Ascending aorta (tissue), 2 donors: ENCODE measurements around the gene RNU1-4. TPM values are rescaled to one million over a fixed set of nuclear protein-coding genes. Genes with fewer than 3 reads are reported as not detected.
A peak's percentile ranks its signal among the peaks of the same experiment; 100 is the strongest.
"Not testable (repeated sequence)": the region's sequence is repeated elsewhere in the genome, so short reads cannot be mapped to it uniquely, and the experiment has no call there.

Experiments
- DNase-seq, 2 donors: peaks; one replicate each; pipeline ENCODE4 v3.0.0-alpha.2; 2019; ENCODE audit warnings: low spot score in 2 of 2
- H3K27ac ChIP-seq, 2 donors: fragments of 200-600 bp; sonication (generic); one replicate each; pipeline ENCODE4 v1.5.1; 2016 to 2017; ENCODE audit warnings: mild to moderate bottlenecking in 1 of 2
- H3K27me3 ChIP-seq: fragments of 200-600 bp; sonication (generic); one replicate; pipeline ENCODE4 v1.5.1; 2017
- H3K36me3 ChIP-seq, 2 donors: fragments of 200-600 bp; sonication (generic); one replicate each; pipeline ENCODE4 v1.5.1; 2016
- H3K4me1 ChIP-seq, 2 donors: fragments of 200-600 bp; sonication (generic); one replicate each; pipeline ENCODE4 v1.5.1; 2016 to 2017; ENCODE audit warnings: mild to moderate bottlenecking in 1 of 2
- H3K4me3 ChIP-seq, 2 donors: fragments of 200-600 bp; sonication (generic); one replicate each; pipeline ENCODE4 v1.5.1; 2016 to 2017; ENCODE audit warnings: mild to moderate bottlenecking in 1 of 2
- H3K9me3 ChIP-seq, 2 donors: fragments of 200-600 bp; sonication (generic); one replicate each; pipeline ENCODE4 v1.5.1; 2016
- intact Hi-C: fragments of 100-400 bp; cut with DNase I; formaldehyde crosslinking; loops from one replicate; pipeline ENCODE4 v1.15.1; 2023
- total RNA-seq: library from RNA; depleted of rRNA; stranded (reverse); fragments of >200 nt; gene quantifications from one replicate; pipeline ENCODE4 v1.1.0, GENCODE V29; 2016

RNU1-4 gene
- total RNA-seq, 1 donor from 2014 or later, result under 0.01 TPM

- H3K4me3 ChIP-seq, H3K27ac ChIP-seq, H3K4me1 ChIP-seq, DNase-seq, H3K27me3 ChIP-seq, intact Hi-C loops, H3K36me3 ChIP-seq, H3K9me3 ChIP-seq: not testable (repeated sequence)
Measured at GRCh38 chr1:16741230-16741629, 914 bp downstream of the RNU1-4 start.

- H3K27ac ChIP-seq, H3K36me3 ChIP-seq, DNase-seq, H3K4me1 ChIP-seq, H3K9me3 ChIP-seq, H3K27me3 ChIP-seq, intact Hi-C loops, H3K4me3 ChIP-seq: not testable (repeated sequence)
Measured at GRCh38 chr1:16747660-16748059, 7.3 kb downstream of the RNU1-4 start.

GRCh38 chr1:16748710-16749109, 8.4 kb downstream of the RNU1-4 start:
- H3K36me3 ChIP-seq, H3K9me3 ChIP-seq, H3K4me1 ChIP-seq, H3K27ac ChIP-seq, intact Hi-C loops, DNase-seq, H3K4me3 ChIP-seq, H3K27me3 ChIP-seq: not testable (repeated sequence)

GRCh38 chr1:16749910-16750888, 9.9 kb downstream of the RNU1-4 start:
- intact Hi-C loops, H3K27ac ChIP-seq, H3K27me3 ChIP-seq, H3K4me1 ChIP-seq, H3K36me3 ChIP-seq, H3K4me3 ChIP-seq, H3K9me3 ChIP-seq, DNase-seq: not testable (repeated sequence)

GRCh38 chr1:16752770-16753169, 12.5 kb downstream of the RNU1-4 start:
- H3K27ac ChIP-seq, H3K9me3 ChIP-seq, H3K36me3 ChIP-seq, intact Hi-C loops, H3K4me3 ChIP-seq, H3K4me1 ChIP-seq, H3K27me3 ChIP-seq, DNase-seq: not testable (repeated sequence)

GRCh38 chr1:16755385-16755784, 15.1 kb downstream of the RNU1-4 start:
- H3K9me3 ChIP-seq, H3K36me3 ChIP-seq, intact Hi-C loops, H3K4me3 ChIP-seq, DNase-seq, H3K27ac ChIP-seq, H3K4me1 ChIP-seq, H3K27me3 ChIP-seq: not testable (repeated sequence)

- H3K4me1 ChIP-seq, H3K9me3 ChIP-seq, intact Hi-C loops, H3K27me3 ChIP-seq, DNase-seq, H3K4me3 ChIP-seq, H3K36me3 ChIP-seq, H3K27ac ChIP-seq: not testable (repeated sequence)
Measured at GRCh38 chr1:16755932-16756331, 15.6 kb downstream of the RNU1-4 start.

- H3K9me3 ChIP-seq, intact Hi-C loops, H3K4me1 ChIP-seq, H3K27ac ChIP-seq, H3K36me3 ChIP-seq, H3K4me3 ChIP-seq, H3K27me3 ChIP-seq, DNase-seq: not testable (repeated sequence)
Measured at GRCh38 chr1:16757574-16757973, 17.3 kb downstream of the RNU1-4 start.

GRCh38 chr1:16758060-16758459, 17.7 kb downstream of the RNU1-4 start:
- DNase-seq, result not testable (repeated sequence)

GRCh38 chr1:16759041-16759493, 18.8 kb downstream of the RNU1-4 start:
- H3K27ac ChIP-seq, H3K36me3 ChIP-seq, H3K4me1 ChIP-seq, H3K4me3 ChIP-seq, intact Hi-C loops, H3K27me3 ChIP-seq, H3K9me3 ChIP-seq: not testable (repeated sequence)
- DNase-seq, result peak in 1 of 2 donors; percentile 48

More at GRCh38 chr1:16758060-16758459, 17.7 kb downstream of the RNU1-4 start:
- H3K27ac ChIP-seq, H3K4me1 ChIP-seq, intact Hi-C loops, H3K36me3 ChIP-seq, H3K27me3 ChIP-seq, H3K4me3 ChIP-seq, H3K9me3 ChIP-seq: not testable (repeated sequence)

- intact Hi-C loops, H3K9me3 ChIP-seq, H3K4me3 ChIP-seq, H3K4me1 ChIP-seq, H3K27ac ChIP-seq, H3K27me3 ChIP-seq, H3K36me3 ChIP-seq: not testable (repeated sequence)
- DNase-seq, result peak in 1 of 2 donors; percentile 50
Measured at GRCh38 chr1:16759650-16760455, 19.5 kb downstream of the RNU1-4 start.

GRCh38 chr1:16760456-16760765, 20.1 kb downstream of the RNU1-4 start:
- DNase-seq, H3K36me3 ChIP-seq, H3K9me3 ChIP-seq, H3K4me3 ChIP-seq, H3K27ac ChIP-seq, intact Hi-C loops, H3K4me1 ChIP-seq, H3K27me3 ChIP-seq: not testable (repeated sequence)

GRCh38 chr1:16760801-16761200, 20.5 kb downstream of the RNU1-4 start:
- H3K27ac ChIP-seq, H3K4me1 ChIP-seq, intact Hi-C loops, H3K36me3 ChIP-seq, H3K4me3 ChIP-seq, H3K9me3 ChIP-seq, H3K27me3 ChIP-seq: not testable (repeated sequence)
- peak in 1 of 2 donors; percentile 59 for DNase-seq

- H3K27me3 ChIP-seq, H3K4me1 ChIP-seq, intact Hi-C loops, DNase-seq, H3K9me3 ChIP-seq, H3K36me3 ChIP-seq, H3K4me3 ChIP-seq, H3K27ac ChIP-seq: not testable (repeated sequence)
Measured at GRCh38 chr1:16764248-16764819, 24.0 kb downstream of the RNU1-4 start.
